BLaER1 treated with 17β-estradiol and CSF1 and Interleukin-3, amounts not matched to agents 10 nM and 100 nM (cell line): ENCODE results near the gene HERC4.
"Not testable (repeated sequence)": the region's sequence is repeated elsewhere in the genome, so short reads cannot be mapped to it uniquely, and the experiment has no call there.

ENCODE experiments used
- H3K27ac ChIP-seq, 11 experiments: shearing (Covaris generic); formaldehyde crosslinking; 2 replicates each; pipeline ENCODE4 v1.8.1; 2022
- H3K27me3 ChIP-seq, 11 experiments: shearing (Covaris generic); formaldehyde crosslinking; 2 replicates each; pipeline ENCODE4 v1.8.1; 2022
- H3K36me3 ChIP-seq, 11 experiments: shearing (Covaris generic); formaldehyde crosslinking; 2 replicates each; pipeline ENCODE4 v1.8.1; 2022
- H3K4me1 ChIP-seq, 10 experiments: shearing (Covaris generic); formaldehyde crosslinking; 2 replicates each; pipeline ENCODE4 v1.8.1; 2022
- H3K4me2 ChIP-seq, 11 experiments: shearing (Covaris generic); formaldehyde crosslinking; 2 replicates each; pipeline ENCODE4 v1.8.1; 2022
- H3K4me3 ChIP-seq, 10 experiments: shearing (Covaris generic); formaldehyde crosslinking; 2 replicates each; pipeline ENCODE4 v1.8.1; 2022
- H3K9ac ChIP-seq, 11 experiments: shearing (Covaris generic); formaldehyde crosslinking; 2 replicates each; pipeline ENCODE4 v1.8.1; 2022
- H3K9me3 ChIP-seq, 11 experiments: shearing (Covaris generic); formaldehyde crosslinking; replicated peaks in 1 of 11; 2 replicates each; pipeline ENCODE4 v1.8.1; 2022
- H4K20me1 ChIP-seq, 11 experiments: shearing (Covaris generic); formaldehyde crosslinking; 2 replicates each; pipeline ENCODE4 v1.8.1; 2022
- Cebpa-rat ChIP-seq, 11 experiments: shearing (Covaris generic); IDR thresholded peaks; 2 replicates each; pipeline ENCODE4 v1.8.1; 2022

HERC4 gene

DNA sequence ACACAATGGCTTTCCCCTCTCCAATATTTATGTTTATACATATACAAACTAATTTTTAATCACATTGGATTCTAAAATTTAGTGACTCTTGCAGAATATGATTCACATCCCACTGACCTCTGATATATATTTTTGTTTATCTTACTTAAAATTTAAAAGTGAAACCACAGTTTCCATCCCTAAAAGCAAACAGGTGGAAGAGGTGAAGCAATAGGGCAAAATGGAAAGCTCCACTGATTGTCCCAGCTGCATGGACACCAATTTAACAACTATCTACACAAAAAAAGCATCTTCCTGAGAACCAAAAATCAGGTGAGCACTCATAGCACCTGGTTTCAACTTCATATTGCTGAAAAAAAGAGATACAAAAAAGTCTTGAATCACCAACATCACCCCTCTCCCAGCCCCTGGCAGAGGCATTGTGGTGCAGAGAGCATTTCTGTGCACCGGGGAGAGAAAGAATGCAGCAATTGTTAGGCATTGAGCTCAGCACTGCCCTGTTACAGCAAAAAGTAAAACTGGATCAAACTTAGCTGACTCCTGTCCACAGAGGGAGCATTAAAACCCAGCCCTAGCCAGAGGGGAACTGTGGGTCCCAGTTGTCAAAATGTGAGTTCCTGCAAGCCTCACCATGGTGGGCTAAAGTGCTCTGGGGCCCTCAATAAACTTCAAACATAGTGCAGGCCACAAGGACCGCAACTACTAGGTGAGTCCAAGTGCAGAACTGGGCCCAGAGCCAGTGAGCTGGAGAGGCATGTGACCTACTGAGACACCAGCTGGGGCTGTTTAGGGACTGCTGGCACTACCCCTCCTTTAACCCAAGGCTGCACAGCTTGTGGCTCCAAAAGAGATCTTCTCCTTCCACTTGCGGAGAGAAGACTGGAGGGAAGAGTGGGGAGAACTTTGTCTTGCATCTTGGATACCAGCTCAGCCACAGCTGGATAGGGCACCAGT lies 98.5 kb downstream of the HERC4 start:
- no peaks in the 10 kb centered on the region for H3K4me1 ChIP-seq
- peaks cover 9 to 23% (median 17%) of the 10 kb centered on the region in 11 experiments for H3K9me3 ChIP-seq
- H3K9ac ChIP-seq: no peak overlapping the region
- H3K27me3 ChIP-seq: no peaks in the 10 kb centered on the region
- no peak overlapping the region for H3K4me3 ChIP-seq
- no peak for TF ChIP-seq Cebpa-rat (IDR thresholded peaks at IDR 0.05)
- H3K4me2 ChIP-seq: no peak overlapping the region
- H3K27ac ChIP-seq: no peak overlapping the region
- peaks cover 82 to 100% (median 97%) of the 10 kb centered on the region in 11 experiments for H3K36me3 ChIP-seq
- H4K20me1 ChIP-seq: peaks cover 0 to 34% (median 0%) of the 10 kb centered on the region in 11 experiments; a peak in 3 of 22 replicates

DNA sequence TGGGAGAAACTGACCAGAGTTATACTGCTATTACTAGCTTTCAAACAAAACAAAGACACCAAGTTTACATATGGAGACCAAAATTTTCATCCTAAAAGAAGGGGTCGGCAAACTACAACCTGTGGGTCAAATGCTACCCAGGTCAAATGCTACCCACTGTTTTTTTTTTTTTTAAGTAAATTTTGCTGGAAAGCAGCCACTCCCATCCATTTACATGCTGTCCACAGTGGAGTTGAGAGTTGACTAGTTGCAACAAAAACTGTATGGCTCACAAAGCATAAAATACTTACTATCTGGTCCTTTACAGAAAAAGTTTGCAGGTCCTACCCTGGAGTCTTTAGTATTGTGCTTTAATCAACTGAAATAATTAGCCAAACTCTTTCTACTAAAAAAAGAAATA lies 99.2 kb downstream of the HERC4 start:
- no peak overlapping the region for H3K4me2 ChIP-seq
- no peaks in the 10 kb centered on the region for H3K4me1 ChIP-seq
- H3K4me3 ChIP-seq: no peak overlapping the region
- H3K27ac ChIP-seq: no peak overlapping the region
- no peak for TF ChIP-seq Cebpa-rat (IDR thresholded peaks at IDR 0.05)
- peaks cover 0 to 27% (median 0%) of the 10 kb centered on the region in 11 experiments; a peak in 3 of 22 replicates for H4K20me1 ChIP-seq
- H3K36me3 ChIP-seq: peaks cover 77 to 100% (median 96%) of the 10 kb centered on the region in 11 experiments
- H3K9ac ChIP-seq: no peak overlapping the region
- no peaks in the 10 kb centered on the region for H3K27me3 ChIP-seq
- H3K9me3 ChIP-seq: peaks cover 13 to 30% (median 23%) of the 10 kb centered on the region in 11 experiments

DNA sequence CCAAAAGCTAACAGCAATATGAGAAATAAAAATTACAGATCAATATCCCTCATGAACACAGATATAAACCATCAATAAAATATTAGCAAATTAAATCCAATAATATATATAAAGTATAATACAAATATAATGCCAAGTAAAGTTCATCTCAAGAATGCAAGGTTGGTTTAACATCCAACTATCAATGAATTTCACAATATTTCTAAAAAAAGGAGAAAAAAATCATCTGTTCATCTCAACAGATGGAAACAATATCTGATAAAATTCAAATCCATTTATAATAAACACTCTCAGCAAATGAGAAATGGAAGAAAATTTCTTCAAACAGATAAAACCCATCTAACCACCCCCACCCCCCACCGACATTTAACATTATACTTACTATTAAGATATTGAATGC lies 103.8 kb downstream of the HERC4 start:
- Histone ChIP-seq H3K4me3 (no peak overlapping the region), H4K20me1 (peaks cover 0 to 34% (median 0%) of the 10 kb centered on the region in 11 experiments; a peak in 4 of 22 replicates), H3K9me3 (peaks cover 17 to 36% (median 27%) of the 10 kb centered on the region in 11 experiments), H3K27me3 (no peaks in the 10 kb centered on the region), H3K9ac (no peak overlapping the region), H3K4me2 (no peak overlapping the region), H3K36me3 (peaks cover 62 to 98% (median 87%) of the 10 kb centered on the region in 11 experiments), H3K27ac (no peak overlapping the region), H3K4me1 (peaks cover 0 to 17% (median 0%) of the 10 kb centered on the region in 10 experiments; a peak in 4 of 20 replicates)
- no peak for TF ChIP-seq Cebpa-rat (IDR thresholded peaks at IDR 0.05)

DNA sequence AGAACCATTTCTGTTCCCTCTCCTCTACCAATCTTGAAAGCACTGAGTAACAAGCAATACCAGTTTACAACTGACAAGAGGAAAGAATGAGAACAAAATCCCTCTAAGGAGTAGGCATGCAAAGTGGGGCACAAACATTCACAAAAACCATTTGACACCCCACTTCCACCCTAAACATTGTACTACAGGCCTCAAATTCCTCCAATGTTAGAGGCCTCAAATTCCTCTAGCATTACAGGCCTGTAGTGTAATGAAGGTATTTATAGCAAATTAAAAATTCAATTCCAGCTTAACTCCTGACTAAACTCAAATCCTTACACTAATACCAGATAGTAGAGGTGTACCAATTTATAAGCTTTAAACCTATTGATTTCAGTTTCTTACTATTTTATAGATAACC lies 105.2 kb downstream of the HERC4 start:
- Histone ChIP-seq H3K9me3 (peaks cover 17 to 36% (median 27%) of the 10 kb centered on the region in 11 experiments), H3K4me2 (no peak overlapping the region), H3K4me1 (peaks cover 0 to 17% (median 0%) of the 10 kb centered on the region in 10 experiments; a peak in 4 of 20 replicates), H3K27me3 (no peaks in the 10 kb centered on the region), H4K20me1 (peaks cover 0 to 33% (median 0%) of the 10 kb centered on the region in 11 experiments; a peak in 4 of 22 replicates), H3K27ac (0 out of 22 replicates have a peak overlapping the region, but pooled peaks of 1 of the 11 experiments have one; percentile 3), H3K9ac (no peak overlapping the region), H3K4me3 (no peak overlapping the region), H3K36me3 (peaks cover 68 to 98% (median 87%) of the 10 kb centered on the region in 11 experiments)
- TF ChIP-seq Cebpa-rat (IDR thresholded peaks at IDR 0.05): no peak

DNA sequence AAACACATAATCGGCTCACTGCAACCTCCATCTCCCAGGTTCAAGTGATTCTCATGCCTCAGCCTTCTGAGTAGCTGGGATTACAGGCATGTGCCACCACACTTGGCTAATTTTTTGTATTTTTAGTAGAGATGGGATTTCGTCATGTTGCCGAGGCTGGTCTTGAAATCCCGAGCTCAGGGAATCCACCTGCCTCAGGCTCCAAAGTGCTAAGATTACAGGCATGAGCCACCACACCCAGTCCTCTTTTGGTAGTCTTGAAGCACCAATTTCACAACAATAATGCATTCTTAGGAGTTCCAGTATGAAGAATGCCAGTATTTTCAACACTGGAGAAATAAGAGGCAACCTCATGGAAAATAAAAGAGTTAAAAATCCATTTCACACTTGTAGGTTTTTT lies 109.0 kb downstream of the HERC4 start:
- H3K4me2 ChIP-seq, H3K27me3 ChIP-seq, H3K27ac ChIP-seq, H3K9ac ChIP-seq, H3K4me3 ChIP-seq: not testable (repeated sequence)
- Histone ChIP-seq H3K9me3 (peaks cover 0 to 10% (median 9%) of the 10 kb centered on the region in 11 experiments; a peak in 13 of 22 replicates), H3K36me3 (peaks cover 36 to 100% (median 78%) of the 10 kb centered on the region in 11 experiments), H3K4me1 (peaks cover 0 to 17% (median 0%) of the 10 kb centered on the region in 10 experiments; a peak in 4 of 20 replicates), H4K20me1 (peaks cover 0 to 33% (median 0%) of the 10 kb centered on the region in 11 experiments; a peak in 4 of 22 replicates)

DNA sequence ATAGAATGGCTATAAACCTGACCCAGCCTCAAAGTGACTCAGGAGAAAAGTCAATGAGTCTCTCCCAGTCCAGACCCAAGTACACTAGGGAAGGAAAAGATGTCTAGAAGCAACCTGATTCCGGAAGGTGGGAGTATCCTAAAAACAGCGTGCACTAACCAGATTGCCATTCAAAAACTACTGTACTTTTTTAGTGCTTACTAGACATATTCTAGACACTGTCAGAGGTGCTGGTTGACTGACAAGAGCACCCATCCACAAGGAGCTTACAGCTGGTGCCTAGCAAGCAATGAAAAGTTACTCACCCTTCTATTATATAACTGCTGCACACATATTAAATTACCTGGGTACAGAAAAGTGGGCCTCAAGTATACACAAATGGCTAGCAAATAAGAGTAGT lies 109.6 kb downstream of the HERC4 start:
- Histone ChIP-seq H3K4me3 (no peak overlapping the region), H3K27me3 (no peaks in the 10 kb centered on the region), H3K4me1 (peaks cover 0 to 17% (median 0%) of the 10 kb centered on the region in 10 experiments; a peak in 4 of 20 replicates), H3K9me3 (peaks cover 0 to 4% (median 4%) of the 10 kb centered on the region in 11 experiments; a peak in 5 of 22 replicates), H3K4me2 (no peak overlapping the region), H3K27ac (no peak overlapping the region), H4K20me1 (peaks cover 0 to 33% (median 0%) of the 10 kb centered on the region in 11 experiments; a peak in 4 of 22 replicates), H3K36me3 (peaks cover 35 to 100% (median 76%) of the 10 kb centered on the region in 11 experiments), H3K9ac (no peak overlapping the region)
- no peak for TF ChIP-seq Cebpa-rat (IDR thresholded peaks at IDR 0.05)

DNA sequence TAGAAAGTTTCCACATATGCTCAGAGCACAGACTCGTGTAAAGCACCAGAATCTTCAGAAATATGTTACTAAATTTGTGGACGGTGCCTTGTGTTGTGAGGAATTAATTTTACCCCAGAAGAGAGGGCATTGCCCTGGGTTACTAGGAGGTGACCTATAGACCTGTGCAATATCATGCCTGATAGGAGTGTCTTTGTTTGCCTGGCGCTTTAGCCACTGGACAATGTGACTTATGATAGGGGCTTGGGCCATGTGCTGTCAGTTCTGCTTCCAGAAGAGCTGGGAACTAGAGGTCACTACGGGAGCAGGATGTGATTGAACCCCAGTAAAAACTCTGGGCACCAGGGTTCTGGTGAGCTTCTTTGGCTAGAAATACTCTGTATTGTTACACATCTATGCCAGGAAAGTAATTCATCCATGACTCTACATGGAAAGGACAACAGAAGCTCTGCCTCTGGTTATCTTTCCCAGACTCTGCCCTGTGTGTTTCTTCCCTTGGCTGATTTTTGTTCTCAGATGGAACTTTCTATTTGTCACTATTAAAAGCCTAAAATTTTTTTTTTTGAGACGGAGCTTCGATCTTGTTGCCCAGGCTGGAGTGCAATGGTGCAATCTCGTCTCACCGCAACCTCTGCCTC lies 115.1 kb downstream of the HERC4 start:
- no peaks in the 10 kb centered on the region for H4K20me1 ChIP-seq
- H3K9ac ChIP-seq: no peak overlapping the region
- H3K27ac ChIP-seq: no peak overlapping the region
- no peaks in the 10 kb centered on the region for H3K9me3 ChIP-seq
- no peaks in the 10 kb centered on the region for H3K27me3 ChIP-seq
- no peaks in the 10 kb centered on the region for H3K4me1 ChIP-seq
- TF ChIP-seq Cebpa-rat (IDR thresholded peaks at IDR 0.05): no peak
- H3K4me3 ChIP-seq: no peak overlapping the region
- no peak overlapping the region for H3K4me2 ChIP-seq
- H3K36me3 ChIP-seq: peaks cover 0 to 62% (median 28%) of the 10 kb centered on the region in 11 experiments; a peak in 18 of 22 replicates

DNA sequence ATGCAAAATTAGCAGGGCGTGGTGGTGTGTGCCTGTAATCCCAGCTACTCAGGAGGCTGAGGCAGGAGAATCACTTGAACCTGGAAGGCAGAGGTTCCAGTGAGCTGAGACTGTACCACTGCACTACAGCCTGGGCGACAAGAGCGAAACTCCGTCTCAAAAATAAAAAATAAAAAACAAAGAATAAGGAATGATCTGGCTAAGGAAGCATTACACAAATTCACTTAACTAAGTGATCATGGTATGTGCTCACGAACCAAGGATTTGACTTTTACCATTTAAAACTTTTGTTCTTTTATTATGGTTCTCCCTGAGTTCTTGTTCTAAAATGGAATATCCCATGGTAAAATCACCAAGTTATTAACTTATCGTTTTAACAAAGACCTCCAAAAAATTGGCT lies 119.5 kb downstream of the HERC4 start:
- no peaks in the 10 kb centered on the region for H3K9me3 ChIP-seq
- no peak for TF ChIP-seq Cebpa-rat (IDR thresholded peaks at IDR 0.05)
- no peak overlapping the region for H3K9ac ChIP-seq
- H3K27me3 ChIP-seq: no peaks in the 10 kb centered on the region
- no peak overlapping the region for H3K27ac ChIP-seq
- no peak overlapping the region for H3K4me3 ChIP-seq
- no peaks in the 10 kb centered on the region for H3K4me1 ChIP-seq
- no peak overlapping the region for H3K4me2 ChIP-seq
- peaks cover 11 to 63% (median 47%) of the 10 kb centered on the region in 11 experiments; a peak in 20 of 22 replicates for H3K36me3 ChIP-seq
- no peaks in the 10 kb centered on the region for H4K20me1 ChIP-seq

DNA sequence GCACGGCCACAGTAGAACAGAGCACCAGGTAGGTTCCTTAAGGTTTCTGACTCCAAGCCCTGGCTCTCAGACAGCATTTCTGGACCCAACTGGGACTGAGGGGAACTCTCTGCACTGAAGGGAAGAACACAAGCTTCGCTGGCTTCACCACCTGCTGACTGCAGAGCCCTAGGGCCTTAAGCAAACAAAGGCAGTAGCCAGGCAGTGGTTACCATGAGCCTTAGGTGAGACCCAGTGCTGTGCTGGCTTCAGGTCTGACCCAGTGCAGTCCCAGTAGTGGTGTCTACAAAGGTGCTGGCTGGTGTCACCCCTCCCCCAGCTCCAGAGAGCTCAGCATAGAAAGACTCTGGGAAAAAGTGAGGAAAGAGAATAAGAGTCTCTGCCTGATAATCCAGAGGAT lies 131.2 kb downstream of the HERC4 start:
- H3K9me3 ChIP-seq: peaks cover 0 to 27% (median 18%) of the 10 kb centered on the region in 11 experiments; a peak in 16 of 22 replicates
- no peak for TF ChIP-seq Cebpa-rat (IDR thresholded peaks at IDR 0.05)
- no peak overlapping the region for H3K27ac ChIP-seq
- H4K20me1 ChIP-seq: peaks cover 0 to 18% (median 0%) of the 10 kb centered on the region in 11 experiments; a peak in 3 of 22 replicates
- H3K4me1 ChIP-seq: no peaks in the 10 kb centered on the region
- no peak overlapping the region for H3K9ac ChIP-seq
- H3K4me3 ChIP-seq: no peak overlapping the region
- no peaks in the 10 kb centered on the region for H3K27me3 ChIP-seq
- H3K36me3 ChIP-seq: peaks cover 67 to 96% (median 84%) of the 10 kb centered on the region in 11 experiments
- no peak overlapping the region for H3K4me2 ChIP-seq
